GM19239 (cell line): ENCODE measurements around the gene ADAMTS6.
"Not testable (repeated sequence)": the region's sequence is repeated elsewhere in the genome, so short reads cannot be mapped to it uniquely, and the experiment has no call there.

Source experiments
- DNase-seq: peaks from one replicate; pipeline ENCODE4 v3.0.0; 2011; ENCODE audit warnings: low spot score; ENCODE audit not compliant: insufficient read length
- FAIRE-seq: peaks from 2 replicates; lab custom pipeline; 2011; peaks lifted over from hg19 to GRCh38; lab: Jason Lieb, UNC

Gene ADAMTS6

GRCh38 chr5:65390208-65390607 lies 91.5 kb downstream of the ADAMTS6 start:
- FAIRE-seq = no peak
- DNase-seq = no peak

- FAIRE-seq (no peak), DNase-seq (no peak)
Measured at GRCh38 chr5:65383859-65384258, 97.9 kb downstream of the ADAMTS6 start.

DNA sequence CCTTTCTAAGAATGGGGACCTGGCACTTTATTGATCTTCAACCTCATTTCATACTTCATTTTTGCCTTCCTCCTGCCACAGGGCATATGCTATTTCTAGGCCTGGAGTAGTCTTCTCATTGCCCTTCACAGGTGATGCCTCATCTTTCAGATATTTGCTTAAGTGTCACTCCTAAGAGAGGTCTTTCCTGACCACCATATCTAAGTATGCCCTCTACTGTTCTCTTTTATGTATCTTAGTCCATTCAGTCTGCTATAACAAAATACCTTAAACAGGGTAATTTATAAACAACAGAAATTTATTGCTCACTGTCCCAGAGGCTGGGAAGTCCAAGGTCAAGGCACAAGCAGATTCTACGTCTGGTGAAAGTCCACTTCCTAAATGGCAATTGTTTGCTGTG lies 99.1 kb downstream of the ADAMTS6 start:
- DNase-seq (no peak), FAIRE-seq (no peak)

- FAIRE-seq = not testable (repeated sequence)
Measured at GRCh38 chr5:65370505-65370904, 111.2 kb downstream of the ADAMTS6 start.

DNA sequence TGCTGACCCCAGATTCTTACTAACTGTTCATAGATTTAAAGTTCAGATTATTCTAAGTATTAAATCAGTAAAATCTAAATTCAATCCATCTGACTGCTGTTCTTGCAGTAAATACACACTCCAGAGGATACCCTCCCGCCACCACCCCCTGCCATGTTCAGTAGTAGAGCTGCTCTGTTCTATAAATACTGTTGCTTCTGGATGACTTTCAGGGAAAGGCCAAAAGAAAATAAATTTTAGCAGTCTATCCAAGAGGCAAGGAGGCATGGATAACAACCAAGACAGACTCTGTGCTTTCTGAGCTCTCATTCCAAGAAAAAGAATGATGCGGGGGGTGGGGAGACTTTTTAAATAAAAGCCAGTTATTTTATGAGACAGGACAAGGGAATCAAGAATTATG lies 115.1 kb downstream of the ADAMTS6 start:
- FAIRE-seq = no peak
- no peak for DNase-seq

More at GRCh38 chr5:65370505-65370904, 111.2 kb downstream of the ADAMTS6 start:
- not testable (repeated sequence) for DNase-seq

- FAIRE-seq (no peak), DNase-seq (no peak)
Measured at GRCh38 chr5:65364907-65365306, 116.8 kb downstream of the ADAMTS6 start.

GRCh38 chr5:65363499-65363898 lies 118.2 kb downstream of the ADAMTS6 start:
- no peak for DNase-seq
- FAIRE-seq = no peak

GRCh38 chr5:65359981-65360380 lies 121.7 kb downstream of the ADAMTS6 start:
- FAIRE-seq (no peak), DNase-seq (no peak)

- FAIRE-seq = no peak
Measured at GRCh38 chr5:65359569-65359968, 122.2 kb downstream of the ADAMTS6 start.

DNA sequence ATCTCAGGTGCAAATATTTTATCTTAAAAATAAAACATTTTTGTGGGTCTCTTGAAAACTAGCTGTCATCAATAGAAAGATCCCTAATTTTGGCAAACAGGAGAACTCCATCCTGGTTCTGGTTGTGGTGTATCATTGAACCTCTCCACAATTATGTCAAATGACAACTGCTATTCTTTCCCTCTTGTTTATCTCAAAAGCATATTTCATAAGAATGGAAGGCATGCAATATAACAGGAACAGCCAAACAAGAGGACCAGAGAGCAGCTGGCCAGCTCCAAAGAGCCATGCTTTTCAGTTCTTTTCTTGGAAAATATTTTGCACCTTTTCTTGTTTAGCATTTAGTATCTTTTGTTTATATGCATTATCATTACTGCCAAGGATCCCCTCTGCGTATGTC lies 125.4 kb downstream of the ADAMTS6 start:
- FAIRE-seq (no peak), DNase-seq (no peak)

More at GRCh38 chr5:65359569-65359968, 122.2 kb downstream of the ADAMTS6 start:
- DNase-seq = no peak

GRCh38 chr5:65355301-65355700 lies 126.4 kb downstream of the ADAMTS6 start:
- FAIRE-seq (no peak), DNase-seq (no peak)

- FAIRE-seq (no peak), DNase-seq (no peak)
Measured at GRCh38 chr5:65341835-65342234, 139.9 kb downstream of the ADAMTS6 start.

GRCh38 chr5:65338606-65339151 lies 143.0 kb downstream of the ADAMTS6 start:
- FAIRE-seq = no peak
- no peak for DNase-seq

DNA sequence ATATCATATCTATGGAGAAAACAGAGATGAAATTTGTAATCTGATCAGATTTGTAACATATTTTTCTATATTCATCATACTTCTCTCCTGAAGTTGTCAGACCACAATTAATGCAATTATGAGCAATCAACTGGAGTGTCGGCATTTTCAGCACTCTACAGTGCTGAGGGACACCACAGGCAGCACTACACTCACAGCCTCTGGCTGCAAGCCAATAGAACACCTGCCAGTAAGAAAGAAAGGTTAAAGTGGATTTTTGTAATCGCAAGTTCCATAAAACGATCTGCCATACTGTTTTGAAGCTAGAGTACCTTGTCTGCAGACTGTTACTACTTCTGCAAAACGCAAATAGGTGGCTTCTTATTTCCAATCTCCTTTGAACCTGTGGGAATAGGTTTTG lies 147.6 kb downstream of the ADAMTS6 start:
- no peak for DNase-seq
- no peak for FAIRE-seq

GRCh38 chr5:65332591-65332990 lies 149.1 kb downstream of the ADAMTS6 start:
- DNase-seq = no peak
- FAIRE-seq = no peak

- DNase-seq = no peak
Measured at GRCh38 chr5:65329266-65329665, 152.5 kb downstream of the ADAMTS6 start.

DNA sequence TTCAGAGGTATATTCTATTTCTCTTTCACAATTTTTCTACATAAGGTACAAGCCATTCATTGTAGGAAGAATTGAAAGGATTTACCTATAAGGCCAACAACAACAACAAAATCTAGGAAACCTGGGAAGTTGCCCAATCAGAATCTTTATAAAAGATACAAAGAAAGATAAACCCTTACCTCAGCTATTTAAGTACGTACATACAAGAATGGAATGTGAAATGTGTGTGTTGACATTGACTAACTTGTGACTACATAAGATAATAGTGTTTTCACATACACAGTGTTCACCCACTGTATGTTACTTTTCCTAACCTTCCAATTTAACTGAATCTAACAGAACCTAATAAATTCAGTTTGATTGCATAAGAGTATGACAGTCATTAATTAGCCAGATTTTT lies 154.1 kb downstream of the ADAMTS6 start:
- DNase-seq (no peak), FAIRE-seq (no peak)

More at GRCh38 chr5:65329266-65329665, 152.5 kb downstream of the ADAMTS6 start:
- FAIRE-seq = no peak

- DNase-seq (no peak), FAIRE-seq (no peak)
Measured at GRCh38 chr5:65326922-65327321, 154.8 kb downstream of the ADAMTS6 start.

DNA sequence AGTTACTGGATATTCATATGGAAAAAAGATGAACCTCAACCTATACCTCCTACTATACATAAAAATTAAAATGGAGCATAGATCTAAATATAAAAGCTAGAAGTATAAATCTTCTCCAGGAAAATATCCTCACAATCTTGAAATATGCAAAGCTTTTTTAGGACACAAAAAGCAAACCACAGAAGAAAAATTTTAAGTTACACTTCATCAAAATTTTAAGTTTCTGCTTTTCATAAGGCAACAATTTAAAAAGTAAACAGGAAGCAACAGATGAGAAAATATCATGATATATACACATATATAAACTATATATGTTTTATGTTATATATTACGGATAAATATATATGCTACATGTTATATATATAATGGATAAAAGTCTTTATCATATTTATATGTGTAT lies 157.5 kb downstream of the ADAMTS6 start:
- DNase-seq = no peak
- no peak for FAIRE-seq

GRCh38 chr5:65320704-65321103 lies 161.0 kb downstream of the ADAMTS6 start:
- not testable (repeated sequence) for FAIRE-seq, DNase-seq

- no peak for FAIRE-seq
Measured at GRCh38 chr5:65320250-65320649, 161.5 kb downstream of the ADAMTS6 start.

GRCh38 chr5:65307931-65308330 lies 173.8 kb downstream of the ADAMTS6 start:
- no peak for FAIRE-seq

More at GRCh38 chr5:65320250-65320649, 161.5 kb downstream of the ADAMTS6 start:
- DNase-seq = no peak

More at GRCh38 chr5:65307931-65308330, 173.8 kb downstream of the ADAMTS6 start:
- DNase-seq = no peak
